Measurements from ENCODE around the gene TIMM50.

The TIMM50 gene

DNA sequence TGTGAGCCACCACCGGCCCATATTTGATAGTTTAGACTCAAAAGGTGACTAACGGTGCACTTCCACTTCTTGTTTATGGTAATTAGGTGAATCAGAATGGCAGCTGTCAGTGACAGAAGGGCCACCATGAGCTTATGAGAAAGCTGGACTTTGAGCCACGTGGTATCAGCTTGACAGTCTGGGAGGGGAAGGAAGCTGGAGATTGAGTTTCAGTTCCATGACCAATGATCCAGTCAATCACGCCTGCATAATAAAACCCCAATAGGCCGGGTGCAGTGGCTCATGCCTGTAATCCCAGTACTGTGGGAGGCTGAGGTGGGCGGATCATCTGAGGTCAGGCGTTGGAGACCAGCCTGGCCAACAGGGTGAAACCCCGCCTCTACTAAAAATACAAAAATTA lies 43.9 kb downstream of the TIMM50 start:
- TF ChIP-seq, protein P1, sequence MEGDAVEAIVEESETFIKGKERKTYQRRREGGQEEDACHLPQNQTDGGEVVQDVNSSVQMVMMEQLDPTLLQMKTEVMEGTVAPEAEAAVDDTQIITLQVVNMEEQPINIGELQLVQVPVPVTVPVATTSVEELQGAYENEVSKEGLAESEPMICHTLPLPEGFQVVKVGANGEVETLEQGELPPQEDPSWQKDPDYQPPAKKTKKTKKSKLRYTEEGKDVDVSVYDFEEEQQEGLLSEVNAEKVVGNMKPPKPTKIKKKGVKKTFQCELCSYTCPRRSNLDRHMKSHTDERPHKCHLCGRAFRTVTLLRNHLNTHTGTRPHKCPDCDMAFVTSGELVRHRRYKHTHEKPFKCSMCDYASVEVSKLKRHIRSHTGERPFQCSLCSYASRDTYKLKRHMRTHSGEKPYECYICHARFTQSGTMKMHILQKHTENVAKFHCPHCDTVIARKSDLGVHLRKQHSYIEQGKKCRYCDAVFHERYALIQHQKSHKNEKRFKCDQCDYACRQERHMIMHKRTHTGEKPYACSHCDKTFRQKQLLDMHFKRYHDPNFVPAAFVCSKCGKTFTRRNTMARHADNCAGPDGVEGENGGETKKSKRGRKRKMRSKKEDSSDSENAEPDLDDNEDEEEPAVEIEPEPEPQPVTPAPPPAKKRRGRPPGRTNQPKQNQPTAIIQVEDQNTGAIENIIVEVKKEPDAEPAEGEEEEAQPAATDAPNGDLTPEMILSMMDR (conservative IDR thresholded peaks at IDR 0.05; ENCODE audit: control insufficient read depth, insufficient read depth, low read depth, low read length) = no peak
- no peak for DNase-seq (ENCODE audit: low read depth)
- H3K4me3 ChIP-seq (ENCODE audit: control insufficient read depth, low read depth, low read length) = no peak overlapping the region

DNA sequence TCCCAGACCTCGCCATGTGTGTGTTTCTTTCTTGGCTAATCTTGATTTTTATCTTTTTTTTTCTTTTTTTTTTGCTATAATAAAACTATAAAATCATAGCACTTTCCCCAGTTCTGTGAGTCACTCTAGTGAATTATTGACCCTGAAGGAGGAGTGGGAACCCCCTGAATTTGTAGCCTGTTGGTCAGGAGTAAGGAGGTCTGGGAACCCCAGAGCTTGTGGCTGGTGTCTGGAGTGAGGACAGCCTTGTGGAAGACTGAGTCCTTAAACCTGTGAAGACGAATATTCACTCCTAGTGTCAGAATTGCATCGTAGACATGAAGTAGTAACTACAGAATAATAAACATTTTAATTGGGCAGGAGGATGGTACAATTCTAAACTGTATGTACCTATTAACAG lies 44.6 kb downstream of the TIMM50 start:
- TF ChIP-seq, protein P1 (conservative IDR thresholded peaks at IDR 0.05; ENCODE audit: control insufficient read depth, insufficient read depth, low read depth, low read length) = no peak
- DNase-seq (ENCODE audit: low read depth) = no peak
- no peak overlapping the region for H3K4me3 ChIP-seq (ENCODE audit: control insufficient read depth, low read depth, low read length)

DNA sequence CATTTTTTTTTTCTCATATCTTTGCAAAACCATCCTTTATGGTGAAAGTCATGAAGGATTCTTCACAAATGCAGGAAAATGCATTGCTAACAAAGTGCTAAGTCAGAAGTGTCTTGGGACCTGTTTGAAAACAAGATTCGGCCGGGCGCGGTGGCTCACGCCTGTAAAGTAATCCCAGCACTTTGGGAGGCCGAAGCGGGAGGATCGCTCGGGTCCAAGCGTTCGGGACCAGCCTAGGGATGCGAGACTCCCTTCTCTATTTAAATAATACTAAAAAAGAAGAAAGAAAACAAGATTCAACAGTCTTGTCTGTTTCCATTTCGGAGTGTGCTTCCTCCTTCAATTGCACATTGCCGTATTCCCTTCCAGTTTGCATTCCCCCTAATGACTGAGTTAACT lies 51.2 kb downstream of the TIMM50 start:
- TF ChIP-seq, protein P1 (conservative IDR thresholded peaks at IDR 0.05; ENCODE audit: control insufficient read depth, insufficient read depth, low read depth, low read length) = no peak
- peak overlapping the region; percentile 72 for H3K4me3 ChIP-seq (ENCODE audit: control insufficient read depth, low read depth, low read length)
- DNase-seq (ENCODE audit: low read depth) = no peak

DNA sequence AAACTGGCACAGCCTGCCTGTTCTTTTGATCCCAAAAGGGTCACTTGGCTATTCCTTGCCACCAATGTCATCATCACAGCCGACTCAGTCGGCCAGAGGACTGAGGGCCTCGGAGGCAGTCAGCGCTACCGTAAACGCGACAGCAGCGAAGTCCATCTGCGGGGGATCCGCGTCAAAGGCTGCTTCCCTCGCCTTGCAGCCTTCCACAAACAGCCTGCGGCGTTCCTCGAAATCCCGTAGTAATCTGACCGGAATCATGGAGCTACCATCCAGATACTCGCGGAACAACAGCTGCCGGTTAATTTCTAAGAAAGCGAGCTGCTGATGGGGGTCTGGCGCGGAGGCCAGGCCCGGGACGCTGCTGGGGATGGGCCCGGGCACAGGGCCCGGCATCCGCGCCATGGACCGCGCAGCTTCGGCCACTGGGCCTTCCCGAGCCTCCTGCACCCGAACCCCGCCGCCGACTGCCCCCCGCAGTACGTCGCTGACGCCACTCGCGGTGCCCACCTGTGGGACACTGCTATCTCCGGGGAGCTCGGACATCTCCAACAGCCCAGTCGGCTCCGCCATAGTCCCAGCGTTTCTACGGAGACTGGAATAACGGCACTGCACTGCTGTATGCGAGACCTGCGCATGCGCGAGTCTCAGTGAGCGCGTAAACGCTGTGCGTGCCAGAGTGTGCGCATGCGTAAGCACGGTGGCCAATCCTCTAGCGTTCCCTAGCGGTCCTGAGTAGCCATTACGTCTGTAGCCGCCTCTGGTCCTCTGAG lies 51.8 kb downstream of the TIMM50 start, which contains the start of gene EID2B:
Gene EID2B, minus strand, starts transcription at position 620 of the 770 bp plus-strand sequence. Its CDS starts 50 bp downstream, at position 570.
- H3K4me3 ChIP-seq (ENCODE audit: control insufficient read depth, low read depth, low read length) = peak within 1 kb of the TSS; percentile 72
- TF ChIP-seq, protein P1 (conservative IDR thresholded peaks at IDR 0.05; ENCODE audit: control insufficient read depth, insufficient read depth, low read depth, low read length) = peak; percentile 95
- DNase-seq (ENCODE audit: low read depth) = peak; percentile 96

DNA sequence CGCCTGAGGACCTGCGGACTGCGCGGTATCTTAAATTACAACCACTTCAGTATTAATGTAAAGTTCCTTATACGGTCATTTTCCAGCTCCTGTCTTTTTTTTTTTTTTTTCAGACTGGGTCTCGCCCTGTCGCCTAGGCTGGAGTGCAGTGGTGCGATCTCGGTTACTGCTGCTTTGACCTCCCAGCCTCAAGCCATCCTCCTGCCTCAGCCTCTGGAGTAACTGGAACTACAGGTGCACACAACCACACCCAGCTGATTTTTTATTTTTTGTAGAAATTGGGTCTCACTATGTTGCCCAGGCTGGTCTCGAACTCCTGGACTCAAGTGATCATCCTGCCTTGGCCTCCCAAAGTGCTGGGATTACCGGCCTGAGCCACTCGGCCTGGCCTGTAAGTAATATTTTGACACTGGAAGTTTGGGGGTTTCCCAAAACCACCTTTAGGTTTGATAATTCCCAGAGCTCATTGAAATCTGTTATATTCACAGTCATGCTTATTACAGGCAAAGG lies 52.4 kb downstream of the TIMM50 start:
- no peak overlapping the region for H3K4me3 ChIP-seq (ENCODE audit: control insufficient read depth, low read depth, low read length)
- DNase-seq (ENCODE audit: low read depth) = no peak
- TF ChIP-seq, protein P1 (conservative IDR thresholded peaks at IDR 0.05; ENCODE audit: control insufficient read depth, insufficient read depth, low read depth, low read length) = no peak

DNA sequence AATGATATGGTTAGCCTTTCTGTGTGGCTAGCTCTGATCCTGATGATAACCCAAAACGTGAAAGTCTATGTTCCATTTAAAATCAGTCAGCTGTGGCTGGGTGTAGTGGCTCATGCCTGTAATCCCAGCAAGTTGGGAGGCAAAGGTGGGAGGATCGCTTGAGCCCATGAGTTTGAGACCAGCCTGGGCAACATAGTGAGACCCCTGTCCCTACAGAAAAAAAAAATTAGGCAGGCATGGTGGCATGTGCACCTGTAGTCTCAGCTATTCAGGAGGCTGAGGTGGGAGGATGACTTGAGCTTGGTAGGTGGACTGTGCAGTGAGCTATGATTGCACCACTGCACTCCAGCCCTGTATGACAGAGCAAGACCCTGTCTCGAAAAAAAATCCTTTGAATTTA lies 53.2 kb downstream of the TIMM50 start:
- TF ChIP-seq, protein P1 (conservative IDR thresholded peaks at IDR 0.05; ENCODE audit: control insufficient read depth, insufficient read depth, low read depth, low read length) = no peak
- H3K4me3 ChIP-seq (ENCODE audit: control insufficient read depth, low read depth, low read length) = no peak overlapping the region
- DNase-seq (ENCODE audit: low read depth) = no peak
